ENCODE results near the gene STYX. TPM values are rescaled to one million over a fixed set of nuclear protein-coding genes. Genes with fewer than 3 reads are reported as not detected.

Gene STYX
- total RNA-seq, 1 experiment from 2014 or later = 14.1 TPM

DNA sequence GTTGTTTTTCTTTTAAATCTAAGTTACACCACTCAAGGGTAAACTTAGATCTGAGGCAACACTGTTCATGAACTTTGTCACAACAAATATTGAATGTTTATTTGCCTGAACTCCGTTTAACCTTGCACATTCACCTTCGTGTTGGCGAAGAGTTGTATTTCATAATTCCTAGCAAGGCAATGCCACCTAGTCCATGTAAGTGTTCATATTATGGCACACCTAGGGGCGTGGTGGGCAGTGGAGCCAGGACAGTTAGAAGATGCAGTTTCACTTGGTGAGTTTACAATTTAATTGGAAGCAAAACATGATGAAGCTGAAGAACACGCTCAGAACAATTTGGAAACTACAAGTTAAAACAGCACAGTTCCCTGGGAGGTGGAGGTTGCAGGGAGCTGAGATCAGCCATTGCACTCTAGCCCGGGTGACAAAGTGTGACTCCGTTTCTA lies 91.9 kb downstream of the STYX start:
- intact Hi-C loops (cut with micrococcal nuclease) = loop anchor here (5.0 kb wide), 1 partner anchor 330 kb away; the partner anchor contains the start of gene DDHD1
- no peak for ATAC-seq

GRCh38 chr14:52824462-52824861 lies 94.5 kb downstream of the STYX start:
- H3K9ac ChIP-seq (ENCODE audit: low read length) = no peak overlapping the region
- DNase-seq (no peak), ATAC-seq (no peak)
- intact Hi-C loops (cut with micrococcal nuclease) = loop anchor here (5.0 kb wide), 1 partner anchor 328 kb away; the partner anchor contains the start of gene DDHD1
- no peaks in the 10 kb centered on the region for H3K4me1 ChIP-seq (ENCODE audit: insufficient read depth, low read length)
- ChIA-PET POLR2A (ENCODE audit: unreplicated experiment) (interaction anchor here (0.6 kb wide), 1 partner anchor 136 kb away, joined by 3 read pairs; no protein-coding TSS in a partner anchor), CTCF (interaction anchor here (1.3 kb wide), 1 partner anchor 232 kb away, joined by 3 read pairs; no protein-coding TSS in a partner anchor)
- H4K20me1 ChIP-seq (ENCODE audit: low read length) = no peaks in the 10 kb centered on the region
- H3K79me2 ChIP-seq (ENCODE audit: low read length) = no peaks in the 10 kb centered on the region
- TF ChIP-seq EZH2phosphoT487 (IDR thresholded peaks at IDR 0.05; ENCODE audit: borderline replicate concordance, low read length) (no peak), EZH2 (IDR thresholded peaks at IDR 0.05; ENCODE audit: low read length, unreplicated experiment) (no peak)
- TF ChIP-seq, protein P1, sequence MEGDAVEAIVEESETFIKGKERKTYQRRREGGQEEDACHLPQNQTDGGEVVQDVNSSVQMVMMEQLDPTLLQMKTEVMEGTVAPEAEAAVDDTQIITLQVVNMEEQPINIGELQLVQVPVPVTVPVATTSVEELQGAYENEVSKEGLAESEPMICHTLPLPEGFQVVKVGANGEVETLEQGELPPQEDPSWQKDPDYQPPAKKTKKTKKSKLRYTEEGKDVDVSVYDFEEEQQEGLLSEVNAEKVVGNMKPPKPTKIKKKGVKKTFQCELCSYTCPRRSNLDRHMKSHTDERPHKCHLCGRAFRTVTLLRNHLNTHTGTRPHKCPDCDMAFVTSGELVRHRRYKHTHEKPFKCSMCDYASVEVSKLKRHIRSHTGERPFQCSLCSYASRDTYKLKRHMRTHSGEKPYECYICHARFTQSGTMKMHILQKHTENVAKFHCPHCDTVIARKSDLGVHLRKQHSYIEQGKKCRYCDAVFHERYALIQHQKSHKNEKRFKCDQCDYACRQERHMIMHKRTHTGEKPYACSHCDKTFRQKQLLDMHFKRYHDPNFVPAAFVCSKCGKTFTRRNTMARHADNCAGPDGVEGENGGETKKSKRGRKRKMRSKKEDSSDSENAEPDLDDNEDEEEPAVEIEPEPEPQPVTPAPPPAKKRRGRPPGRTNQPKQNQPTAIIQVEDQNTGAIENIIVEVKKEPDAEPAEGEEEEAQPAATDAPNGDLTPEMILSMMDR (conservative IDR thresholded peaks at IDR 0.05; ENCODE audit: low read depth, low read length) = no peak
- peak overlapping the region; percentile 20; the same call in 1 of the 2 replicates for H2AFZ ChIP-seq (ENCODE audit: low read length)
- no peak overlapping the region for H3K4me3 ChIP-seq (ENCODE audit: low read length)
- no peaks in the 10 kb centered on the region for H3K9me2 ChIP-seq (replicated peaks; ENCODE audit: low read length)
- BruUV-seq (replicated peaks) = no TSS peak
- H3K9me3 ChIP-seq (ENCODE audit: low read length) = no peaks in the 10 kb centered on the region
- no peak overlapping the region for H3K4me2 ChIP-seq (ENCODE audit: low read length)
- no peaks in the 10 kb centered on the region for H3K27me3 ChIP-seq (ENCODE audit: low read length)
- no peaks in the 10 kb centered on the region for H3F3A ChIP-seq (ENCODE audit: low read length, unreplicated experiment)
- H3K27ac ChIP-seq (ENCODE audit: low read length) = no peak overlapping the region
- H3K36me3 ChIP-seq (ENCODE audit: low read depth, low read length) = no peaks in the 10 kb centered on the region

More for the DNA sequence above, 91.9 kb downstream of the STYX start:
- TF ChIP-seq, protein P1 (conservative IDR thresholded peaks at IDR 0.05; ENCODE audit: low read depth, low read length) = no peak
- no peak for TF ChIP-seq EZH2phosphoT487 (IDR thresholded peaks at IDR 0.05; ENCODE audit: borderline replicate concordance, low read length)
- TF ChIP-seq EZH2 (IDR thresholded peaks at IDR 0.05; ENCODE audit: low read length, unreplicated experiment) = no peak
- no peak overlapping the region for H3K4me3 ChIP-seq (ENCODE audit: low read length)
- H3K9me2 ChIP-seq (replicated peaks; ENCODE audit: low read length) = no peaks in the 10 kb centered on the region
- H3K9ac ChIP-seq (ENCODE audit: low read length) = no peak overlapping the region
- no peaks in the 10 kb centered on the region for H4K20me1 ChIP-seq (ENCODE audit: low read length)
- no peak overlapping the region for H3K27ac ChIP-seq (ENCODE audit: low read length)
- POLR2A ChIA-PET (ENCODE audit: unreplicated experiment) = interaction anchor here (0.6 kb wide), 1 partner anchor 269 kb away, joined by 4 read pairs; the partner anchor contains the start of genes GPR137C and TXNDC16
- no TSS peak for BruUV-seq (replicated peaks)
- no peaks in the 10 kb centered on the region for H3F3A ChIP-seq (ENCODE audit: low read length, unreplicated experiment)
- no peaks in the 10 kb centered on the region for H3K79me2 ChIP-seq (ENCODE audit: low read length)
- no peaks in the 10 kb centered on the region for H3K27me3 ChIP-seq (ENCODE audit: low read length)
- no peaks in the 10 kb centered on the region for H3K4me1 ChIP-seq (ENCODE audit: insufficient read depth, low read length)
- 0 out of 2 replicates have a peak overlapping the region, but pooled peaks have one; percentile 7 for H2AFZ ChIP-seq (ENCODE audit: low read length)
- H3K9me3 ChIP-seq (ENCODE audit: low read length) = no peaks in the 10 kb centered on the region
- H3K36me3 ChIP-seq (ENCODE audit: low read depth, low read length) = no peaks in the 10 kb centered on the region
- H3K4me2 ChIP-seq (ENCODE audit: low read length) = 0 out of 2 replicates have a peak overlapping the region, but pooled peaks have one; percentile 4
- CTCF ChIA-PET = interaction anchor here (0.6 kb wide), 1 partner anchor 59 kb away, joined by 4 read pairs; no protein-coding TSS in a partner anchor
- no peak for DNase-seq

Other genes with a start within 250 kb of the STYX start
- gene TXNDC16, start 177.7 kb upstream of the STYX start, total RNA-seq (2014; rRNA removed) = 3.9 and 4.0 TPM in 2 replicates
- gene GPR137C, start 177.3 kb upstream of the STYX start, total RNA-seq (2014; rRNA removed) = 0.63 and 0.91 TPM in 2 replicates
- 151 and 207 TPM in 2 replicates for gene ERO1A, start 34.6 kb upstream of the STYX start, total RNA-seq (2014; rRNA removed)
- gene PSMC6, start 23.0 kb upstream of the STYX start, total RNA-seq (2014; rRNA removed) = 193 and 232 TPM in 2 replicates
- 38.2 and 44.5 TPM in 2 replicates for gene GNPNAT1, start 61.4 kb downstream of the STYX start, total RNA-seq (2014; rRNA removed)
- 29.1 and 38.6 TPM in 2 replicates for gene FERMT2, start 220.9 kb downstream of the STYX start, total RNA-seq (2014; rRNA removed)